Posterior vena cava (tissue), 2 donors: ENCODE data around the gene MYO19. TPM values are rescaled to one million over a fixed set of nuclear protein-coding genes. Genes with fewer than 3 reads are reported as not detected.

ENCODE experiments used
- total RNA-seq, 2 donors: library from RNA; stranded (reverse); fragmentation: NEBNext Ultra II Directional; extraction: Animal tissue kit (Norgen Biotek cat#: 25700); gene quantifications; one replicate each; pipeline ENCODE4 v1.2.1, GENCODE V29; 2021
- donor health status: DM: yes; HTN: yes; CAD: no.
- donor health status: DM: yes; HTN: yes; CAD: no.

Gene MYO19
- total RNA-seq, 2 donors from 2014 or later: 32.7 to 36.4 TPM

Other genes starting within 250 kb of the MYO19 start
- not detected for gene TBC1D3G, start 211.0 kb downstream of the MYO19 start, total RNA-seq
- not detected for gene TBC1D3H, start 146.4 kb downstream of the MYO19 start, total RNA-seq
- 10 to 100 TPM; 20.7 to 20.9 TPM for gene ZNHIT3, start 48.2 kb downstream of the MYO19 start, total RNA-seq
- gene PIGW, start 119 bp upstream of the MYO19 start, total RNA-seq: 1 to 10 TPM; 6.0 to 6.3 TPM
- gene GGNBP2, start 10.1 kb upstream of the MYO19 start, total RNA-seq: 10 to 100 TPM; 64.0 to 65.5 TPM
- gene DHRS11, start 57.0 kb upstream of the MYO19 start, total RNA-seq: 1 to 10 TPM; 3.5 to 5.4 TPM
- gene MRM1, start 66.7 kb upstream of the MYO19 start, total RNA-seq: 1 to 10 TPM; 2.9 to 3.8 TPM